Upper lobe of left lung (tissue), 4 donors: Measurements from ENCODE around the gene RBM15.

ENCODE experiments used
- POLR2A ChIP-seq, 4 donors: fragments of 450-650 bp; IDR thresholded peaks; one replicate each; pipeline ENCODE4 v1.5.1; 2016 to 2017; ENCODE audit warnings: antibody characterized with exemption in 4 of 4, mild to moderate bottlenecking in 2 of 4
- TF ChIP-seq, protein P1 (sequence below), 6 experiments: fragments of 450-650 bp in 4 of 6; fragments of 200-600 bp in 2 of 6; sonication (generic) in 2 of 6; IDR thresholded peaks; one replicate each; pipeline ENCODE4 v1.5.1; 2016 to 2019; ENCODE audit warnings: antibody characterized with exemption in 6 of 6

DNA sequence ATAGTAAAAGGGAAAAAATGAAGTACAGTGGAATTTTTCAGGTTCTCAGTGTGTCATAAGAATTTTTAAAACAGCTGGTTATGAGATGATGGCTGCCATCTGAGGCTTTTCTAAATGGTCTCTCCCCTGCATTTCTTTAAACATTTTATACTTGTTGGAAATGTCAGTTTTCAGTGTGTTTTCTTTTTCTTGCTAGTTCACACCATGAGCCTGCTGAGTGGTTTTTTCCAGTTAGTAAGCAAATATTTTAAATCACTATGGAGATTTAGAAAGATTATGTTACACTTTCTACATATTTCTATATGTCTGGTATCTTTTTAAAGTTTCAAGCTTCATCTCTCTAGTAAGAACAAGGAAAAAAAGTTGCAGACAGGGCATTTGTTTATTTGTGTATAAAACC lies 9.6 kb downstream of the RBM15 start:
- TF ChIP-seq, protein P1, sequence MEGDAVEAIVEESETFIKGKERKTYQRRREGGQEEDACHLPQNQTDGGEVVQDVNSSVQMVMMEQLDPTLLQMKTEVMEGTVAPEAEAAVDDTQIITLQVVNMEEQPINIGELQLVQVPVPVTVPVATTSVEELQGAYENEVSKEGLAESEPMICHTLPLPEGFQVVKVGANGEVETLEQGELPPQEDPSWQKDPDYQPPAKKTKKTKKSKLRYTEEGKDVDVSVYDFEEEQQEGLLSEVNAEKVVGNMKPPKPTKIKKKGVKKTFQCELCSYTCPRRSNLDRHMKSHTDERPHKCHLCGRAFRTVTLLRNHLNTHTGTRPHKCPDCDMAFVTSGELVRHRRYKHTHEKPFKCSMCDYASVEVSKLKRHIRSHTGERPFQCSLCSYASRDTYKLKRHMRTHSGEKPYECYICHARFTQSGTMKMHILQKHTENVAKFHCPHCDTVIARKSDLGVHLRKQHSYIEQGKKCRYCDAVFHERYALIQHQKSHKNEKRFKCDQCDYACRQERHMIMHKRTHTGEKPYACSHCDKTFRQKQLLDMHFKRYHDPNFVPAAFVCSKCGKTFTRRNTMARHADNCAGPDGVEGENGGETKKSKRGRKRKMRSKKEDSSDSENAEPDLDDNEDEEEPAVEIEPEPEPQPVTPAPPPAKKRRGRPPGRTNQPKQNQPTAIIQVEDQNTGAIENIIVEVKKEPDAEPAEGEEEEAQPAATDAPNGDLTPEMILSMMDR (IDR thresholded peaks at IDR 0.05), result no peak
- TF ChIP-seq POLR2A (IDR thresholded peaks at IDR 0.05), result no peak
